Fibroblast of villous mesenchyme (primary cell): Measurements from ENCODE around the gene EEF1A2. TPM values are rescaled to one million over a fixed set of nuclear protein-coding genes. Genes with fewer than 3 reads are reported as not detected.

Experiments
- DNase-seq: peaks from one replicate; pipeline ENCODE4 v3.0.0-alpha.2; 2010; ENCODE audit warnings: low read depth
- H3K4me3 ChIP-seq: 2 replicates; pipeline ENCODE4 v1.5.1; 2011; ENCODE audit warnings: low read depth, mild to moderate bottlenecking, low read length
- CTCF ChIP-seq: IDR thresholded peaks from 2 replicates; pipeline ENCODE4 v1.5.1; 2012; ENCODE audit warnings: low read depth, mild to moderate bottlenecking, low read length; ENCODE audit not compliant: insufficient read depth
- total RNA-seq: library from RNA; depleted of rRNA; stranded (reverse); fragments of >200 nt; gene quantifications from 2 replicates; pipeline ENCODE4 v1.2.3, GENCODE V29; 2012

EEF1A2 gene
- total RNA-seq, 1 donor = 0.43 TPM

- no peak for DNase-seq
- H3K4me3 ChIP-seq = no peak overlapping the region
- TF ChIP-seq CTCF = no peak
Observed at GRCh38 chr20:63494420-63495166, 4.3 kb downstream of the EEF1A2 start.

- H3K4me3 ChIP-seq = no peak overlapping the region
- DNase-seq = no peak
- no peak for TF ChIP-seq CTCF
Observed at GRCh38 chr20:63494084-63494419, 4.8 kb downstream of the EEF1A2 start.

- no peak for TF ChIP-seq CTCF
- DNase-seq = no peak
- no peak overlapping the region for H3K4me3 ChIP-seq
Observed at GRCh38 chr20:63493563-63494020, 5.3 kb downstream of the EEF1A2 start.

GRCh38 chr20:63492982-63493381 lies 5.9 kb downstream of the EEF1A2 start:
- DNase-seq = no peak
- TF ChIP-seq CTCF = no peak

GRCh38 chr20:63492518-63492917 lies 6.4 kb downstream of the EEF1A2 start:
- DNase-seq = no peak
- H3K4me3 ChIP-seq = no peak overlapping the region
- TF ChIP-seq CTCF = no peak

More at GRCh38 chr20:63492982-63493381, 5.9 kb downstream of the EEF1A2 start:
- no peak overlapping the region for H3K4me3 ChIP-seq

- TF ChIP-seq CTCF = no peak
- DNase-seq = no peak
- no peak overlapping the region for H3K4me3 ChIP-seq
Observed at GRCh38 chr20:63491635-63492230, 7.2 kb downstream of the EEF1A2 start.
